HepG2 (cell line): Measurements from ENCODE around the gene OGG1. TPM values are rescaled to one million over a fixed set of nuclear protein-coding genes. Genes with fewer than 3 reads are reported as not detected.

ENCODE experiments used
- ATF5 ChIP-seq: sonication (generic); formaldehyde crosslinking; IDR thresholded peaks from 2 replicates; pipeline ENCODE4 v1.4.0; 2020; ENCODE audit warnings: mild to moderate bottlenecking, low read depth, missing genetic modification reagents
- ATRX ChIP-seq: sonication (generic); formaldehyde crosslinking; IDR thresholded peaks from 2 replicates; pipeline ENCODE4 v1.4.0; 2020; ENCODE audit warnings: missing genetic modification reagents, borderline replicate concordance
- GZF1 ChIP-seq: sonication (generic); formaldehyde crosslinking; IDR thresholded peaks from 2 replicates; pipeline ENCODE4 v1.5.1; 2020; ENCODE audit warnings: mild to moderate bottlenecking, missing genetic modification reagents
- IRF1 ChIP-seq: sonication (generic); formaldehyde crosslinking; IDR thresholded peaks from 2 replicates; pipeline ENCODE4 v1.4.0; 2020; ENCODE audit warnings: low read depth, mild to moderate bottlenecking, missing genetic modification reagents
- MAFF ChIP-seq: IDR thresholded peaks from 2 replicates; pipeline ENCODE4 v1.6.1; 2011; ENCODE audit warnings: low read depth, low read length, improper control_type of control experiment
- MTERF4 ChIP-seq: sonication (generic); formaldehyde crosslinking; IDR thresholded peaks from 2 replicates; pipeline ENCODE4 v1.8.0; 2023; ENCODE audit warnings: mild to moderate bottlenecking, missing genetic modification reagents
- MYNN ChIP-seq: sonication (generic); formaldehyde crosslinking; IDR thresholded peaks from 2 replicates; pipeline ENCODE4 v1.4.0; 2020; ENCODE audit warnings: mild to moderate bottlenecking, low read depth, missing genetic modification reagents
- NFE2 ChIP-seq: sonication (generic); formaldehyde crosslinking; IDR thresholded peaks from 2 replicates; pipeline ENCODE4 v1.4.0; 2020; ENCODE audit warnings: missing genetic modification reagents
- PAXIP1 ChIP-seq: sonication (generic); formaldehyde crosslinking; conservative IDR thresholded peaks from 2 replicates; pipeline ENCODE4 v1.4.0; 2020; ENCODE audit warnings: mild to moderate bottlenecking, missing genetic modification reagents, moderate library complexity
- PHF20 ChIP-seq: sonication (generic); formaldehyde crosslinking; IDR thresholded peaks from 2 replicates; pipeline ENCODE4 v1.5.0; 2020; ENCODE audit warnings: mild to moderate bottlenecking, missing genetic modification reagents
- PHF21A ChIP-seq: sonication (generic); formaldehyde crosslinking; IDR thresholded peaks from 2 replicates; pipeline ENCODE4 v1.5.0; 2020; ENCODE audit warnings: mild to moderate bottlenecking, missing genetic modification reagents
- PHF8 ChIP-seq: sonication (generic); formaldehyde crosslinking; IDR thresholded peaks from 2 replicates; pipeline ENCODE4 v1.5.0; 2020; ENCODE audit warnings: missing genetic modification reagents
- RAD51 ChIP-seq: fragments of 450-650 bp; IDR thresholded peaks from 2 replicates; pipeline ENCODE4 v1.6.1; 2016; ENCODE audit warnings: borderline replicate concordance
- SMYD3 ChIP-seq: sonication (generic); formaldehyde crosslinking; IDR thresholded peaks from 2 replicates; pipeline ENCODE4 v1.8.1; 2023; ENCODE audit warnings: mild to moderate bottlenecking, missing genetic modification reagents
- SOX5 ChIP-seq: IDR thresholded peaks from 2 replicates; pipeline ENCODE4 v1.6.1; 2016; ENCODE audit warnings: borderline replicate concordance
- SP5 ChIP-seq: IDR thresholded peaks from 2 replicates; pipeline ENCODE4 v1.6.1; 2016; ENCODE audit warnings: low read depth, borderline replicate concordance
- TCF12 ChIP-seq, 2 experiments: fragments of 450-650 bp in 1 of 2; sonication (generic) in 1 of 2; formaldehyde crosslinking in 1 of 2; IDR thresholded peaks; 2 replicates each; pipeline versions ENCODE4 v1.6.1 to v1.8.0; 2017 to 2022; ENCODE audit warnings: antibody characterized with exemption in 1 of 2, mild to moderate bottlenecking in 1 of 2, missing genetic modification reagents in 1 of 2, moderate library complexity in 1 of 2
- TRIM24 ChIP-seq: sonication (generic); formaldehyde crosslinking; IDR thresholded peaks from 2 replicates; pipeline ENCODE4 v1.8.0; 2022; ENCODE audit warnings: mild to moderate bottlenecking, missing genetic modification reagents
- TSC22D2 ChIP-seq: sonication (generic); formaldehyde crosslinking; IDR thresholded peaks from 2 replicates; pipeline ENCODE4 v1.5.1; 2020; ENCODE audit warnings: missing genetic modification reagents, mild to moderate bottlenecking, borderline replicate concordance
- U2AF1 ChIP-seq: fragments of 200-400 bp; formaldehyde crosslinking; optimal IDR thresholded peaks from 2 replicates; pipeline ENCODE3; 2017; ENCODE audit warnings: mild to moderate bottlenecking, low read depth, low read length
- ZNF292 ChIP-seq: sonication (generic); formaldehyde crosslinking; IDR thresholded peaks from 2 replicates; pipeline ENCODE4 v1.8.1; 2022; ENCODE audit warnings: mild to moderate bottlenecking, low read depth, missing genetic modification reagents, borderline replicate concordance
- ZNF558 ChIP-seq: sonication (generic); formaldehyde crosslinking; IDR thresholded peaks from 2 replicates; pipeline ENCODE4 v1.9.0; 2022; ENCODE audit warnings: mild to moderate bottlenecking, missing genetic modification reagents, borderline replicate concordance
- ZNF567 ChIP-seq: sonication (generic); formaldehyde crosslinking; IDR thresholded peaks from 2 replicates; pipeline ENCODE4 v1.8.1; 2023; ENCODE audit warnings: mild to moderate bottlenecking, missing genetic modification reagents, borderline replicate concordance
- ZNF569 ChIP-seq: sonication (generic); formaldehyde crosslinking; IDR thresholded peaks from 2 replicates; pipeline ENCODE4 v1.5.0; 2020; ENCODE audit warnings: mild to moderate bottlenecking, missing genetic modification reagents, moderate library complexity, borderline replicate concordance
- ZNF839 ChIP-seq: sonication (generic); formaldehyde crosslinking; IDR thresholded peaks from 2 replicates; pipeline ENCODE4 v1.4.0; 2020; ENCODE audit warnings: missing genetic modification reagents, mild to moderate bottlenecking, borderline replicate concordance
- polyA plus RNA-seq, 8 experiments: library from polyadenylated mRNA; depleted of rRNA in 3 of 8; stranded (reverse) in 7 of 8; unstranded in 1 of 8; fragments of >200 nt; fragmentation: Illumina TruSeq in 4 of 8; extraction: Trizol in 4 of 8; gene quantifications; 2 replicates each; pipeline versions ENCODE4 v1.2.1 to v1.2.3, GENCODE V29; 2011 to 2016; ENCODE audit warnings: low read depth in 4 of 8, missing spikeins in 1 of 8, mixed read lengths in 1 of 8; ENCODE audit not compliant: insufficient read depth in 1 of 8
- total RNA-seq, 5 experiments: library from RNA; depleted of rRNA; stranded (reverse); fragments of >200 nt; fragmentation: Illumina TruSeq; extraction: Trizol; gene quantifications; 2 replicates each; pipeline ENCODE4 v1.2.3, GENCODE V29; 2016; ENCODE audit warnings: low read depth in 1 of 5

The OGG1 gene
- total and polyA plus RNA-seq, 2 of the 13 experiments (the other 11 are each of a cell fraction or from before 2014, with no cell fraction given), result 28.7 to 33.2 TPM

GRCh38 chr3:9792405-9793160 is 42.8 kb downstream of the OGG1 start, which contains the start of the genes ARPC4 and TADA3 (continued):
- TF ChIP-seq PHF21A (CRISPR knock-in tag), result peak; percentile 55
- no peak for TF ChIP-seq SMYD3 (CRISPR knock-in tag)
- TF ChIP-seq ATRX (CRISPR knock-in tag), result no peak
- no peak for TF ChIP-seq SP5 (CRISPR knock-in tag)
- TF ChIP-seq MTERF4, result no peak
- no peak for TF ChIP-seq NFE2 (CRISPR knock-in tag)
- 0 out of 2 replicates have a peak, but pooled peaks have one; percentile 4 for TF ChIP-seq ZNF569 (CRISPR knock-in tag)
- peak; percentile 7; the same call in 1 of the 2 replicates for TF ChIP-seq MAFF
- peak; percentile 84 for TF ChIP-seq PHF8 (CRISPR knock-in tag)
- TF ChIP-seq ZNF839, result no peak
- TF ChIP-seq U2AF1, result no peak
- TF ChIP-seq TRIM24 (CRISPR knock-in tag), result no peak
- TF ChIP-seq ATF5 (CRISPR knock-in tag), result no peak
- no peak for TF ChIP-seq GZF1 (CRISPR knock-in tag)
- TF ChIP-seq TSC22D2 (CRISPR knock-in tag), result no peak
- no peak for TF ChIP-seq SOX5 (CRISPR knock-in tag)
- no peak for TF ChIP-seq ZNF292
- TF ChIP-seq MYNN (CRISPR knock-in tag), result no peak
- TF ChIP-seq ZNF558, result 0 out of 2 replicates have a peak, but pooled peaks have one; percentile 1
- no peak for TF ChIP-seq IRF1 (CRISPR knock-in tag)
- TF ChIP-seq TCF12 (IDR thresholded peaks at IDR 0.05), result no peak
- TF ChIP-seq TCF12 (CRISPR knock-in tag; IDR thresholded peaks at IDR 0.05), result no peak
- TF ChIP-seq ZNF567 (CRISPR knock-in tag), result no peak
- TF ChIP-seq PHF20 (CRISPR knock-in tag), result peak; percentile 90
- peak; percentile 73 for TF ChIP-seq PAXIP1 (CRISPR knock-in tag)
- TF ChIP-seq RAD51, result no peak
